ENCODE results near the gene SMC4. TPM values are rescaled to one million over a fixed set of nuclear protein-coding genes. Genes with fewer than 3 reads are reported as not detected.

The SMC4 gene
- total RNA-seq, 1 donor from 2014 or later: 83.2 TPM

- no peak for DNase-seq (ENCODE audit: low spot score, unreplicated experiment)
- no peaks in the 10 kb centered on the region for H3K9me3 Mint-ChIP-seq (ENCODE audit: low read depth)
- H3K27me3 Mint-ChIP-seq: no peaks in the 10 kb centered on the region
- H3K36me3 Mint-ChIP-seq (ENCODE audit: insufficient read depth): peaks cover 2% of the 10 kb centered on the region
- no peak for TF ChIP-seq CTCF (IDR thresholded peaks at IDR 0.05; ENCODE audit: unreplicated experiment)
- H3K4me1 Mint-ChIP-seq (ENCODE audit: low read depth): peaks cover 28% of the 10 kb centered on the region
- H3K4me3 Mint-ChIP-seq (ENCODE audit: low read depth): no peak overlapping the region
- H3K27ac Mint-ChIP-seq: no peak overlapping the region
Observed at GRCh38 chr3:160384639-160385318, 14.7 kb upstream of the SMC4 start.

GRCh38 chr3:160390565-160391138, 8.8 kb upstream of the SMC4 start:
- no peak for DNase-seq (ENCODE audit: low spot score, unreplicated experiment)
- H3K9me3 Mint-ChIP-seq (ENCODE audit: low read depth): no peaks in the 10 kb centered on the region
- H3K4me1 Mint-ChIP-seq (ENCODE audit: low read depth): peaks cover 6% of the 10 kb centered on the region
- TF ChIP-seq CTCF (IDR thresholded peaks at IDR 0.05; ENCODE audit: unreplicated experiment): no peak
- H3K27ac Mint-ChIP-seq: no peak overlapping the region
- no peak overlapping the region for H3K4me3 Mint-ChIP-seq (ENCODE audit: low read depth)
- H3K27me3 Mint-ChIP-seq: no peaks in the 10 kb centered on the region
- H3K36me3 Mint-ChIP-seq (ENCODE audit: insufficient read depth): no peaks in the 10 kb centered on the region

- TF ChIP-seq CTCF (IDR thresholded peaks at IDR 0.05; ENCODE audit: unreplicated experiment): no peak
- Mint-ChIP-seq H3K4me1 (ENCODE audit: low read depth) (peaks cover 4% of the 10 kb centered on the region), H3K27me3 (no peaks in the 10 kb centered on the region), H3K36me3 (ENCODE audit: insufficient read depth) (no peaks in the 10 kb centered on the region), H3K4me3 (ENCODE audit: low read depth) (no peak overlapping the region), H3K27ac (no peak overlapping the region), H3K9me3 (ENCODE audit: low read depth) (no peaks in the 10 kb centered on the region)
- DNase-seq (ENCODE audit: low spot score, unreplicated experiment): no peak
Observed at GRCh38 chr3:160392798-160393197, 6.7 kb upstream of the SMC4 start.

- TF ChIP-seq CTCF (IDR thresholded peaks at IDR 0.05; ENCODE audit: unreplicated experiment): no peak
- Mint-ChIP-seq H3K9me3 (ENCODE audit: low read depth) (no peaks in the 10 kb centered on the region), H3K4me3 (ENCODE audit: low read depth) (no peak overlapping the region), H3K27ac (no peak overlapping the region), H3K4me1 (ENCODE audit: low read depth) (peaks cover 5% of the 10 kb centered on the region), H3K36me3 (ENCODE audit: insufficient read depth) (no peaks in the 10 kb centered on the region), H3K27me3 (no peaks in the 10 kb centered on the region)
- DNase-seq (ENCODE audit: low spot score, unreplicated experiment): no peak
Observed at GRCh38 chr3:160393346-160394008, 6.0 kb upstream of the SMC4 start.

- no peaks in the 10 kb centered on the region for H3K27me3 Mint-ChIP-seq
Observed at GRCh38 chr3:160394009-160394392, 5.4 kb upstream of the SMC4 start.

More at GRCh38 chr3:160394009-160394392, 5.4 kb upstream of the SMC4 start:
- Mint-ChIP-seq H3K27ac (no peak overlapping the region), H3K4me1 (ENCODE audit: low read depth) (peaks cover 8% of the 10 kb centered on the region), H3K9me3 (ENCODE audit: low read depth) (no peaks in the 10 kb centered on the region), H3K4me3 (ENCODE audit: low read depth) (no peak overlapping the region), H3K36me3 (ENCODE audit: insufficient read depth) (no peaks in the 10 kb centered on the region)
- no peak for TF ChIP-seq CTCF (IDR thresholded peaks at IDR 0.05; ENCODE audit: unreplicated experiment)
- no peak for DNase-seq (ENCODE audit: low spot score, unreplicated experiment)
